ENCODE data around the gene CUBN.

The CUBN gene

DNA sequence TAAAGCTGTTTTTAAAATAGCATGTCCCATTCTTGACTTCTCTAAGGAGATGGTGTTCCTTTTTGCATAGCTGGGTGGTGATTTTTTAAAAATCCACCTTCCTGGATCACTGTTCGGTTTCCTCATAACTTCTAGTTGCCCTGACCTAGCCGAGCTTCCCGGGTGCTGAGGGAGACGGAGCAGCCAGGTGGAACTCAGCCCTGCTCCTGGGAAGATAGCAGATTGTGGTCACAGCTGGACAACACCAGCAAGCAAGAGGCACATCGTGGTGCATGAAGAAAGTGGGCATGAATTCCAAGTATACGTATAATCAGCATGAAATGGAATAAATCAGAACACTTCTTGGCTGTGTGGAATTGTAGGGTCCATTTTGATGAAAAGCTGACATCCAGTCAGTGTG lies 238.9 kb downstream of the CUBN start:
- TF ChIP-seq, protein P1, sequence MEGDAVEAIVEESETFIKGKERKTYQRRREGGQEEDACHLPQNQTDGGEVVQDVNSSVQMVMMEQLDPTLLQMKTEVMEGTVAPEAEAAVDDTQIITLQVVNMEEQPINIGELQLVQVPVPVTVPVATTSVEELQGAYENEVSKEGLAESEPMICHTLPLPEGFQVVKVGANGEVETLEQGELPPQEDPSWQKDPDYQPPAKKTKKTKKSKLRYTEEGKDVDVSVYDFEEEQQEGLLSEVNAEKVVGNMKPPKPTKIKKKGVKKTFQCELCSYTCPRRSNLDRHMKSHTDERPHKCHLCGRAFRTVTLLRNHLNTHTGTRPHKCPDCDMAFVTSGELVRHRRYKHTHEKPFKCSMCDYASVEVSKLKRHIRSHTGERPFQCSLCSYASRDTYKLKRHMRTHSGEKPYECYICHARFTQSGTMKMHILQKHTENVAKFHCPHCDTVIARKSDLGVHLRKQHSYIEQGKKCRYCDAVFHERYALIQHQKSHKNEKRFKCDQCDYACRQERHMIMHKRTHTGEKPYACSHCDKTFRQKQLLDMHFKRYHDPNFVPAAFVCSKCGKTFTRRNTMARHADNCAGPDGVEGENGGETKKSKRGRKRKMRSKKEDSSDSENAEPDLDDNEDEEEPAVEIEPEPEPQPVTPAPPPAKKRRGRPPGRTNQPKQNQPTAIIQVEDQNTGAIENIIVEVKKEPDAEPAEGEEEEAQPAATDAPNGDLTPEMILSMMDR (IDR thresholded peaks at IDR 0.05; ENCODE audit: low read depth, low read length) = no peak
- H3K4me3 ChIP-seq (ENCODE audit: low read depth, low read length) = no peak overlapping the region

DNA sequence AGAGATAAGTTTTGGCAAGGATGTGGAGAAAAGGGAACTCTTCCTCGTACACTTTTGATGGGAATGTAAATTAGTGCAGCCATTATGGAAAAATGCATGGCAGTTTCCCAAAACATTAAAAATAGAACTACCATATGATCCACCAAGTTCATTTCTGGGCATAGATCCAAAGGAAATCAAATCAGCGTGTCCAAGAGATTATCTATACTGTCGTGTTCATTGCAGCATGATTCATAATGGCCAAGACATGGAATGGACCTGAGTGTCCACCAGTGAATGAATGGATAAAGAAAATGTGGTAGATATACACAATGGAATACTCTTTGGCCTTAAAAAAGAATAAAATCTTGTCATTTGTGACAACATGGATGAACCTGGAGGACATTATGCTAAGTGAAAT lies 242.0 kb downstream of the CUBN start:
- no peak overlapping the region for H3K4me3 ChIP-seq (ENCODE audit: low read depth, low read length)
- TF ChIP-seq, protein P1 (IDR thresholded peaks at IDR 0.05; ENCODE audit: low read depth, low read length) = no peak

DNA sequence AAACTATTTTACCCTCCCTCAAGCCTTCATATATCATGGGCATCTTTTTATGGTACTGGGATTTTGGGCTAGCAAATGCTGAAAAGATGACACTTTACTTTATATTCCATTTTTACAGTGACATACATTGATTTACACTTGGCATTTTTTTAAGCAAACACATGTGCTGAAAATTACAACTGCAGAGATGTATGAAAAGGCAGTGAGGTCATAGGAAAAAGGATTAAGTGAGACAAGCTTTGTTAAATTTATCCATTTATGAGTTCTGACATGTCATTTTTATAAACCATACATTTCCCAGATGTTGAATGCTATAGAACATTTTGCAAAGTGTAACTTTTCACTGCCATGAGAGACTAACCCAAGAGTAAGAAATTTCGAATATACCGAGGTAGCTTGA lies 243.6 kb downstream of the CUBN start:
- TF ChIP-seq, protein P1 (IDR thresholded peaks at IDR 0.05; ENCODE audit: low read depth, low read length) = no peak
- no peak overlapping the region for H3K4me3 ChIP-seq (ENCODE audit: low read depth, low read length)

DNA sequence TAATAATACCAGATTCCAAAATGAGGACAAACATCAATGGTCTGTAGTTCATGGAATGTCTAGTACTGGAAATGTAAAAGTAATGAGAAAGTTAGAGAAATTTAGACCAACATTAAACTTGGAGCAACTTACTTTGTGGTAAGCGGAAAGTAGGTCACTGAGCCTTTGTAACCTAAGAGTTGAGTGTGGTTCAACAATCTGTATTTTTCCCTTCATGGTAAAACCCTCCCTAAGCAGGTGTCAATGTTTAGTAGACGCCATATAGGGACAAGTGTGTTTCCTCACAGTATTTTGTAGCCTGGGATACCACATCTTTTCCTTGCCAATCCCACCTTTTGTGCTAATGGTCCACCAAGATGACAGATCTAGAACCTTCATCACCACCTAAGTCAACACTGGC lies 245.1 kb downstream of the CUBN start:
- TF ChIP-seq, protein P1 (IDR thresholded peaks at IDR 0.05; ENCODE audit: low read depth, low read length) = no peak
- no peak overlapping the region for H3K4me3 ChIP-seq (ENCODE audit: low read depth, low read length)

DNA sequence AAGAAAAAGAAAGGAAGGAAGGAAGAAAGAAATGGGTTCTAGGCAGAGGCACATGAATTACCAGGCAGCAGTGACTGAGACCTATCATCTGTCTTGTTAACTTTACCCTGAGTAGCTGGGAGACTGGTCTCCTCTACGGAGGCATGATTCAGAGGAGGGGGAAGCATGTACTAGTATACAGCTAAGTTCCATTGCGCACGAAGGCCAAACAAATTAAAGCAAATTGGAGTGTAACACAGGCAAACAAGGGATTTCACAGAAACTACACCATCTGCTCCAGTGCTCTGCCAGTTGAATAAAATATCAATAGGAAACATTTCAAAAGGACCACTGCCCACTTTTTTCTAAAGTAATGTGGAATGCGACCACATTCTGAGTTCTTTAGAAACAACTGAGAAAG lies 246.5 kb downstream of the CUBN start:
- H3K4me3 ChIP-seq (ENCODE audit: low read depth, low read length) = no peak overlapping the region
- TF ChIP-seq, protein P1 (IDR thresholded peaks at IDR 0.05; ENCODE audit: low read depth, low read length) = no peak

DNA sequence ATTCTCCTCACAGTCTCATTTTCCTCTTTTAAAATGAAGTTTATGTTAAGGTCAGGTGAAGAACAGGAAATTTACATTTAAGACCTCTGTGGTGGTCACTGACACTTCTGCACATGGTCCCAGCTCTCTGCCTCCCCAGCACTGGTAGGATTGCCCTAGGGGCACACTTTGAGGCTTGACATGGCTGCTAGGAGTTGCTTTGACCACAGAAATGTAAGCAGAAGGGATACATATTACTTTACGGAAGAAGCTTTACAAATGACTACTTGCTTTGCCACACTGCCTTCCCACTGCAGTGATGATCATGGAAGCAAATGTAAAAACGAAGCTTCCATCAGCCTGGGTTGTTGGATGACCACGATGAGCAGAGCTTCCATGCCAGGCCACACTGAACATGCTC lies 259.3 kb downstream of the CUBN start:
- no peak overlapping the region for H3K4me3 ChIP-seq (ENCODE audit: low read depth, low read length)
- TF ChIP-seq, protein P1 (IDR thresholded peaks at IDR 0.05; ENCODE audit: low read depth, low read length) = no peak

DNA sequence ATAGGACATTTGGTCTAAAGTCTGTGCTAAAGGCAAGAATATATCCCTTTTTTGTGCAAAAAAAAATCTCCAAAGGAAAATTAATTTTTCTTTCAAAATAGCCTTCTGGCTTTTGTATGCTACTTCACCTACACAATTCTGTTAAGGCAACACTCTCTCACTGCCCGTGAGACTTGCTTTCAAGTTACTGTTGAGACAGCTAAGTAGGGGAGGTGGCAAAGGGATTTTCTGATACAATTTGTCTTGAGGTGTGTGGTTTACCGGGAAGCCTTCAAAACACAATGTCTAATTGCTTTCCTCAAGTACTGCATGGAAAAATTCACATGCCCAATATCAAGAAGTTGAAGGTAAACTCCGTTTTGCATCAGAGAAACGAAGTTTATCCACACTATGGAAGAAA lies 261.6 kb downstream of the CUBN start:
- TF ChIP-seq, protein P1 (IDR thresholded peaks at IDR 0.05; ENCODE audit: low read depth, low read length) = no peak
- H3K4me3 ChIP-seq (ENCODE audit: low read depth, low read length) = no peak overlapping the region; the same call in 1 of the 2 replicates
